NCI-H2029 (cell line): ENCODE data around the gene NTF3.

Experiments
- DNase-seq: peaks from one replicate; lab custom pipeline; 2025; lab: John Stamatoyannopoulos, UW

The NTF3 gene

DNA sequence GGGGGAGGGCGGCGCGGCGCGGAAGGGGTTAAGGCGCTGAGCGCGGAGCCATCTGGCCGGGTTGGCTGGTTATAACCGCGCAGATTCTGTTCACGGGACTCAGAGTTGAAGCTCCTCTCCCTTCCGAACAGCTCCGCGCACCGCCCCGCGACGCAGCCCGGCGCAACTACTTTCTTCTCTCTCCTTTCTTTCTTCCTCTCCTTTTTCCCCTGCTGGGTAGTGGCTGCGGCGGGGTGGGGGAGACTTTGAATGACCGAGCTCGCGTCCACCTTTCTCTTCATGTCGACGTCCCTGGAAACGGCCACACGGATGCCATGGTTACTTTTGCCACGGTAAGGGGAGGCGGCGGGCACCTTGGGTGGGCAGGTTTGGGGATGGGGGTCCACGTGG lies at the start of gene NTF3:
Gene NTF3 (plus strand): TSS at position 98 of the 390 bp plus-strand sequence. CDS start 217 bp downstream, at position 315.
- peak; percentile 24 for DNase-seq

GRCh38 chr12:5384015-5384414 lies 47.9 kb upstream of the NTF3 start:
- no peak for DNase-seq

- no peak for DNase-seq
Measured at GRCh38 chr12:5388581-5389535, 43.0 kb upstream of the NTF3 start.

DNA sequence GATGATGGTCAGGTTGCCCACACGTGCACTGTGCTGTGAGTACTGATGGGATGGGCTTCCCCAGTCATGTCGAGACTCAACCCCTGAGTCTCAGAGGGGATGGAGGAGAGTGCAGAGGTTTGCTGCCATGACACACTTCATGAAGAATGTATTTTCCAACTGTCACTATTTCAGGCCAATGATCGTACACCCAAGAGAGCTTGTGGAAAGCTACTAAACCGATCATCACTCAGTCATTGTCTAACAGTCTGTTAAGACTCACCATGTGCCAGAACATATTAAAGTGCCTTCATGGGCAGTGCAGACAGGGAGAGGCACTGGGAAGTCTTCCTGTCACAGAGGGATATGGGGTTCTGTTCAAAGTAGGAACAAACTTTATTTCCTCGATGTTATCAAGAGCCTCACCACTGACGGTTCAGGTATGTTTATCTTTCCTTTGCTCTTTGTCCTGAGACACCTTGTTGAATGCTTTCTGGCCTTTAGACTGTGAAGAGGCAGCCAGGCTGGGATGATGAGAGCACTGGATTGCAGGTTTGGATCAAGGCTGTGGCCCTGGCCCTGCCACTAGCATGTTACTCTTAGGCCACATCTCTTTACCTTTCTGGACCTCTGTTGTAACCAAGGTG lies 41.6 kb upstream of the NTF3 start:
- DNase-seq = no peak

DNA sequence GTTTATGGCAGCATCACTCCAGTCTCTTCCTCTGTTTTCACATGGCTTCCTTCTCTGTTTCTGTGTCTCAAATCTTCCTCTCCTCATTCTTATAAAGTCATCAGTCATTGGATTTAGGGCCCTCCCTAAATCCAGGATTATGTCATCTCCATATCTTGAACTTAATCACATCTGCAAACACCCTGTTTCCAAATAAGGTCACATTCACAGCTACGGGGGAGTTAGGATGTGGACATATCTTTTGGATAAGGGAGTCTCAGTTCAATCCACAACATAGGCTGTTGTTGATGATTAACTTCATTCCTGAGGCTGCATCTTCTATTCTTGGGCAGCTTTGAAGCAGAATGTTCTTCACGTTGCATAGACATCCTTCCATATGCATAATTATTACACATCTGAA lies 40.3 kb upstream of the NTF3 start:
- DNase-seq = no peak

DNA sequence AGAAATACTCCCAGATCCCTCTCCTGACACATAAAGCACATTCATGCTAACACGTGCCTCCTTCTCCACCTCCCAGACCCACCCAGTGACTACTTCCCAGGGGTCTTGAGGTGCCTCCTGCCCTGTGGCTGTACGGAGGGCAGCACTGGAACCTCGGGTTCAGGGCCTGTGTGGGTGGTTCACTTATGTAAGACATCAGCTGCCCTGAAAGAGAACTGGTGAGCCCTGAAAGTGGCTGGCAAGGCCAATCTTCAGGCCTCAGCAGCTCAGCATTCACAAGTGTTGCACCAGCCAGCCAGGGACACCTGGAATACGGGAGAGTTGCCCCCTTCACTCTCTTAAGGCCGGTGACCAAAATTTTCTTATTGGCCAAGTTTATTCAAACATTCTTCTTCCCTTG lies 38.9 kb upstream of the NTF3 start:
- DNase-seq = no peak

- peak; percentile 91 for DNase-seq
Measured at GRCh38 chr12:5395443-5396271, 36.3 kb upstream of the NTF3 start.

DNA sequence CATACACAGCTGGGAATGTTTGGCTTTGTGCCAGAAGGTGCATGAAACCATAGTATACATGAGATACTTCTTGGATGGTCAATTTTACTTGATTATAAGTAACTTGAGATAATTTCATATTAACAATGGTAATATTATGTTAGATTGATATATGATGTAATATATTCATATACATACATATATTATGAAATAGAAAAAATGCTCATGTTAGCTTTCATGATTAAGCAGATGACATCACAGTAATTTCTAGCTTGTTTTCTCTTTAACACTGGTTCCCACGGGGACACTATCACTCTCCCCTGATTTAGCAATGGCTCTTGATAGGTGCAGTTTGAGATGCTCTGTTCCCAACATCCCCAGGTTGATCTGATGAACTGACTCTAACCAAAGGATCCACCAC lies 35.4 kb upstream of the NTF3 start:
- peak; percentile 48 for DNase-seq

GRCh38 chr12:5399266-5399665 lies 32.6 kb upstream of the NTF3 start:
- DNase-seq = no peak

GRCh38 chr12:5402009-5402935 lies 29.6 kb upstream of the NTF3 start:
- DNase-seq = no peak

- no peak for DNase-seq
Measured at GRCh38 chr12:5403411-5403810, 28.5 kb upstream of the NTF3 start.

- no peak for DNase-seq
Measured at GRCh38 chr12:5407034-5407856, 24.7 kb upstream of the NTF3 start.

DNA sequence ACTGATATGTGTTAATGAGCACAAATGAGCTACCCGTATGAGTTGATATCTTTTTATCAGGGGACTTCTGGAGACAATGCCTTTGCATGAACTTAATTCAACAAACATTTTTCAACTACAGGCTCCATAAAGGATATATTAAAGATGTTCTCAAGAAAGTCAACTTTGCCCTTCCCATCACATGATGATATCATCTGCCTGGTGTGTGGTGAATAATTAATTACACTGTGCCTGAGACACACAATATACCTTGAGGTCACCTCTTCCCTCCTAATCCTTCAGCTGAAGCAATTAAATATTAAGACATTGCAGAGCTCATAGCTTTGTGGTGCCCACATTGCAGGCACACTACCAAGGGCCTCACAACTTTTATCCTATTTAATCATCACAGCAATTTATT lies 22.3 kb upstream of the NTF3 start:
- DNase-seq = no peak

DNA sequence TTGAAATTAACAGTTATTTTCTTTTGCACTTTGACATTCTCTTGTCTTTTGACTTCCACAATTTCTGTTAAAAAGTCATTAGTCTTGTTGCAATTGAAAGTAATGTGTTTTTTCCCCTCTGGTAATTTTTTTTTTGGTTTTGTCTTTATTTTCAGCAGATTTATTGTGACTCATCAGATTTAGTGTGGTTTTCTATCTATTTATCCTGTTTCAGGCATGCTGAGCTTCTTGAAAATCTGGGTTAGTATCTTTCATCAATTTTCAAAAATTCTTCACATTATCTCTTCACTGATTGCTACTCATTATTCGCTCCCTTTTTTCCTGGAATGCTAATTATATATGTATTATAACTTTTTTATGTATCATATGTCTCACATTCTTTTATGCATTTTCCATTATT lies 15.3 kb upstream of the NTF3 start:
- no peak for DNase-seq

GRCh38 chr12:5417500-5417899 lies 14.4 kb upstream of the NTF3 start:
- DNase-seq = no peak

- DNase-seq = no peak
Measured at GRCh38 chr12:5428332-5429221, 3.3 kb upstream of the NTF3 start.

DNA sequence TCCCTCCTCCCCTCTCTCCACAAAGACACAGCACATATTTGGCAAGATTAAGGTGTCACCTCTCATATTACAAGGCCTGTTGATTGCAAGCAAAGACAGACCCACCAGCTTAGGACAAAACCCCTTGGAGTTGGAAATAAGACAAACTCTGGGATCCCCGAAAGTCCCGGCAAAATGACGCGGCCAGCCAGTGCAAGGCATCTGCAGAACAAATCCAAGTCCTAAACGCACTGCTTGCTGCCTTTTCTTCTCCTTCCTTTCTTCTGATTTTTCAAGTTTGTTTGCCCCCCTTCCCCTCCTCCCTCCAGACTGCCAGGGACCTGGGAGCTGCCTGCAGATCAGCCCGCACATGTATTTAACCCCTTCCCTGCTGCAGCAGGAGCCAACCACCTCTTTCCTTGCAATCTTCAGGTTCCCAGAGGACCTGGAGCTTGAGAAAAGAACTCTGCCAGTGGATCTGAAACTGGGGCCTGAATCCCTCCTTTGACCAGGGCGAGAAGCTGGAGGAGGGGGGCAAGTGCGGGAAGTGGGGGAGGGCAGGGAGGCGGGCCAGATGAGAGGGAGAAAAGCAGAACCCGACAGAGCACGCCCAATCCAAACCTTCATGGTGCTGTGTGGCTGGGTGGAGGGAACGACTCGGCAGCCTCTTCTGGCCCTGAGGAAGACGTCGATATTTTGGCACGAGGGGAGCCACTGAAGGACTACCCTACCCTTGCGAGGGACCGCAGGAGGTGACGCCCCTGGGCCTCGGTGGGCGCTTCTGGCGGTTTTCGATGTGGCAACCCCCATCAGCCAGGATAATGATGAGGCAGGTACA lies 2.0 kb upstream of the NTF3 start:
- DNase-seq = no peak
